ENCODE results near the gene NKX2-3.

The NKX2-3 gene

GRCh38 chr10:99532687-99533495, at the start of gene NKX2-3:
TSS of gene NKX2-3 (plus strand) at chr10:99532942. CDS start at chr10:99533132, 190 bp downstream.
- no peak for DNase-seq

GRCh38 chr10:99484626-99485581, 47.8 kb upstream of the NKX2-3 start:
- no peak for DNase-seq

- no peak for DNase-seq
Measured at GRCh38 chr10:99487125-99487807, 45.5 kb upstream of the NKX2-3 start.

- no peak for DNase-seq
Measured at GRCh38 chr10:99489271-99489670, 43.5 kb upstream of the NKX2-3 start.

DNA sequence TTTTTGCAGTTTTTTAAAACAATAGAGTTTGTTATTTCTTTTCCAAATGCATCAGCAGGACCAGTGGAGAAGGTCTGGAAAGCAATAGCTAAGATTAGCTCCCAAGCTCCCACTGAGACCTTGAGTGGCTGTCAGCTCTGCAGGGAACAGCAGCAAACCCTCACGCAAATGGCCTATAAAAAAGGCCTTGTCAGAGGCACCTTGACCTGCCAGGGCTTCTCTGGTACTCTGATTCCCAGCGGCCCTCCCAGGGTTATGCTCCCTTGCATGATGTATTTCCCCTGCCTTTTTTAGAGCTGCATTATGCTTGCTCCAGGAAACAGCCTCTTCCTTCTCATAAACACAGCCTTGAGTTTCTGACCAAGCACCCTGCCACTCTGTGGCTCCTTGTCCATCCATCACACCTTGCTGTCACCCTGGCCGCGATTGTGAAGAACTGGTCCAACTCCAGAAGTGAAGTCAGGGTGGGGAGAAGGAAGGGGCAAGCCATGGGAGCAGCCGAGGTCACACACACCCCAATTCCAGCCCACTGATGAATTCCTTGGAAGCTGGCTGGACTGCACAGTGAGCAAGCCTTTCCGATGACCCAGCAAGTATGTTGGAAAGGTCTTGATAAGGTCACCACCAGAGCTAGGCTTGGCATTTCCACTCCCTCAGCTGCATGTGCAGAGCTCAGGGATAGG, 35.3 kb upstream of the NKX2-3 start:
- DNase-seq: no peak

- no peak for DNase-seq
Measured at GRCh38 chr10:99506416-99506815, 26.3 kb upstream of the NKX2-3 start.

GRCh38 chr10:99507265-99507664, 25.5 kb upstream of the NKX2-3 start:
- no peak for DNase-seq

DNA sequence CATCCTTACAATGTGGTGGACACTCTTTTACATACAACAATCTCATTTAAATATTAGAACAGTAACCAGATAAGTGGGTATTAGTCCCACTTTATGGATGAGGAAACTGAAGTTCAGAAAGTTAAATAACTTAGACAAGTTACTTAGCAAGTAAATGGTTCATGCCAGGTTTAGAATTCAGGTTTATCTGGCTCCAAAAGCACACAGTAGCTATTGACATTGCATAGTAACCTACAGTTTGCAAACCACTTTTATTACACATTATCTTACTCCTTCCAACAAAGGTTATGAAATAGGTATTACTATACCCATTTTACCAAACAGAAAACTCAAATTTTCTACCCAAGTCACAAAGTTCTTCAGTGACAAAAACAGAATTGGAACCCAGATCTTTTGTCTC, 19.7 kb upstream of the NKX2-3 start:
- DNase-seq: no peak

DNA sequence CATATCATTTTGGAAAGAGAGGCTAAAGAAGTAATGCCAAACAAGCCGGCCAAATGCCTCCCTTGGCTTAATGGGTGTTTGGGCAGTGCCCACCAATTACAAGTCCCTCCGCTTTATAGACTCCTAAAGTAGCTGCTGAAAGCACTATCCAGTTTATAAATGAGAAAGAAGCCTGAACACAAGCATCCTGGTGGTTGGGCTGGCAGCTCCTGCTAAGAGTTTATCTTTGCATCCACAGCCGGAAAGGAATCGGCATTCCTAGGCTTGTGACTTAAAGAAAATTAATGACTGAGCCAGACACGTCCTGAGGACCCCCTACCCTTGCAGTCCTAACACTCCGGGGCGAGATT, 13.1 kb upstream of the NKX2-3 start:
- DNase-seq: no peak

GRCh38 chr10:99520040-99520846, 12.5 kb upstream of the NKX2-3 start:
- DNase-seq: no peak

DNA sequence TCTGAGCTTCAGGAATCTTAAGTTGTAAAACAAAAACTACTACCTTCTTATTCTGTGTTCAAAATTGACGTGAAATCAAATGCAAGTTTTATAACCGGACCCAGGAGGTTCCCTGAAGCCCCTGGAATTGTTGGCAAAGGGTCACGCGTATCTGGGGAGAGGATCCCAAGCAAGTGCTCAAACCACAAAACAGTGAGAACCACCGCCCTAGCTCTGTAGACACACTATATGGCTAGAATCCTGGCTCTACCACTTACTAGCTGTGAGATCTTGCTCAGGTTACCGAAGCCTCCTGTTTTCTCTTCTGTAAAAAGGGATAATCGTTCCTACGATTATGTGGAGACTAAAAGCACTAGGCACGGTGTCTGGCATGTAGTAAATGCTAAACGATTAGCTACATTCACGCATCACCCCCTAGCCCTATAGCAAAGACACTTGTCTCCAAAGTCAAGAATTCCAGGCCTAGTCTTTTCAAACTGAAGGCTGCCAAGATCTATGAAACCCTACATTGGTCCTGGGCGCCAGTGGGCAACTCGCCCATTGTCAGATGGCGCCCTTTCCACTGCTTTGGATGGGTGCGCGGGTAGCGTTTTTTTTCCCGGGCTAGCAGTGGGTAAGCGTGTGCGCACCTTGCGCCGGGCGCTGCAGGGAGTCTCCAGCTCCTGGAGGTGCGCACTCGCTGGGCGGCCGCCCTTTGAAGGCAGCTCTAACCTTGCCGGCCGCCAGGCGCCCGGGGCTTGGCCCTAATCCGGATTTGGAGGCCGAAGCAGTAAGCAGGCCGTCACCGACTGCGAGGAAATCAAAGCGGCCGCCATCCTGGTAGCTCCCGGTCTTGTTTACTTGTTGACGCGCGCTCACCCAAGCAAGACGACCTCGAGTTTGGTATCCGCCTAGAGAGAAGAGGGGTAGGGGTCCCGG, 11.6 kb upstream of the NKX2-3 start:
- DNase-seq: no peak

DNA sequence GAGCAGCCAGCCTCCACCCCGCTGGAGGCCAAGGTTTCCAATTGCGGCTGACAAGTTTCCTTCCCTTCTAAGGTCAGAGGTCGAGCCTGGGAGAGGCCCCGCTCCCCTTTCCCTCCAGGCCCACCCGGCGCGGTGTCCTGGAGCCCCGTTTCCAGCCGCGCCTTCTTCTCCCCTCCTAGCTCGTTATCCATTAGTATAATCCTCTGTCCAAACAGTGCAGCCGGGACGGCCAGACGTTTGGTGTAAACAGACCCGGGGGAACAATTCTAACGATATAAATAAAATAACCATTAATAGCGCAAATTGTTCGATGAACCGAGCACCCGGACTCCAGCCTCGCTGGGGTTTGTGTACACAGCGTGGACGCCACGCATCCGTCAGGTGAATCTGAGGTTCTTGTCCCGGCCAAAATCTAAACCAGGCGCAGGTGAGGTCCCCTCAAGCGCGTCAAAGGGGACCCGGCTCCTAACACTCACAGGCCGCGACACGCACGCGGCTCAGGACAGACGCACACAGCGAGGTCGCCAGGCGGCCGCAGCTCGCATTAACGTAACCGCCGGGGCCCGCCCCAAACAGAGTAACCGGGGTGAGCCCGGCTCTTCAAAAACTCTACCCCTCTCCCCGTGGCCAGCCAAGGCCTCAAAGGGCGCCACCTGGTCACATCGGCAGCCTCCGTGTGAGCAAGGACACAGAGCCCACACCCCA, 10.8 kb upstream of the NKX2-3 start:
- no peak for DNase-seq

DNA sequence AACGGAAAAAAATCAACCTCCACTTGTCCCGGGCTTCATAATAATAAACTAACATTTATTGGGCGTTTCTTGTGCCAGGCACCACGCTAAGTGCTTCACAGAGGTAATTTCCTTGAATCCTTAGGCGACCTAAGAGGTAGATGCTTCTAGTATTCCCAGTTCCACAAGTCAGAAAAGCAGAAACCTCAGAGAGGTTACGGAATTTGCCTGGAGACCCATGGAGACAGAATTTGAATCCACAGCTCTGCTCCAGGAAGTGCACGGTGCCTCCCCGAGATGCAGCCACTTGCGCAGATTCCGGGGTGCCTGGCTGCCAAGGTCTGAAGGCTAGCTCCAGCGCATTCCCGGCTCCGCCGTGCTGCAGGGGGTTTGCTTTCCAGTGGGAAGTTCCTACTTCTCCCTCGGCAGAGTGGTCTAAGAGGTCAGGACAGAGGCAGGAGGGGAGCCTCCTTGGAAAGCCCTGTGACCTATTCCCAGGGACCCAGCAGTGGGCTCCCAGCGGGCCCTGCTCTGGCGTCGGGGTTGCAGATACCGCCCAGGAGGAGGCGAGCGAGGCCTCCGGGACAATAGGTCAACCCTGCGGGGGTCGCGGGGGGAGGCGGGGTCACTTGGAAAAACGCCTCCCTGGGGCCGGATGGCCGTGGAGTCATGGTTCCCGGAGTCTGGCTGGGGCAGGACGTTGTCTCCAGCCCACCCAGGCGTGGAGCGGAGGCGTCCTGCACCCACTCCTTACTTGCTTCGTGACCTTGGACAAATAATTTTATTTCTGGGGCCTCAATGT, 10.1 kb upstream of the NKX2-3 start:
- no peak for DNase-seq

GRCh38 chr10:99523251-99523773, 9.4 kb upstream of the NKX2-3 start:
- no peak for DNase-seq

DNA sequence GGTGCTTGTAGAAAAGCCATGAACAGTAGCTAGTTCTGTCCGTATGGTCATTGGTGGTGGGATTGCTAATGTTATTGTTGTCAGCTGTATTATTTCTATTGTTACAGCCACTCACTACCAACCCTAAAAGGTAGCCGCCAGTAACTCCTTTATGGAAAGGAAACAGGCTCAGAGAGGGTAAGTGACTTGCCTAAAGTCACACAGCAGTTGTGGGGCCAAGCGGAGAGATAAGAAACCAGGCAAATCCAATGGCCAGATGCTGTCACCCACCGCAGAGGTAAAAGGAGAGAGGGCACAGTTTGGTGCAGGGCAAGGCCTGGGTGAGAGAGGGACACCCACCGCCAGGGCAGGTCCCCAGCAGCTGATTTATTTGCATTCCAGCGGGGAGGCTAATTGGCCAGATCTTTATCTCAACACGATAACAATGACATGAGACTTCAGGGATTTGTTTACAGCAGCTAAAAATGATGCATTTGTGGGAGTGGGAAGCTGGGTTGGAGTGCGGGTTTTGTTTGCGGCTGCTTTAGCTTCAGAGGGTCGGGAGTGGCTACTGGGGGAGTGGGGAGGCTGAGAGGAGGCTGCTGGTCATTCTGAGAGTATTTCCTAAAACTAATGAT, 8.6 kb upstream of the NKX2-3 start:
- DNase-seq: no peak

GRCh38 chr10:99524736-99525380, 7.9 kb upstream of the NKX2-3 start:
- DNase-seq: no peak

DNA sequence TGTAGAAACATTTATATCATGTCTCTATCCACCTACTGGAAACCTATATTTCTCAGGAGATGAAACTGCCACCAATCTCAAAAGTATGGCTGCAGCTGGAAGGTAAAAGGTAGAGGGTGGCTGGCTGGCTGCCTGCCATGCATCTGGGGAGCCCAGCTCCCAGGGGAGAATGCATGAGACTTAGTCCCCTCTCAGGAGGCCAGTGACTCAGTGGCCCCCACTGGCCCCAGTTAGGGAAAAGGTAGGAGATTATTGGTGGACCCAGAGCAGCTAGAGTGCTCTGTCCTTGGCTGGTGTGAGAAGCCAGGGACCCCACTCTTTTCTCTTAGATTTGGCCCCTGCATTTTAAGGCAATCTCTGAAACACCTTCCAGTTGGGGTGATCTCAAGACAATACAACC, 6.8 kb upstream of the NKX2-3 start:
- DNase-seq: no peak

Measured in NCI-H446 treated with DMSO at 0.1 percent for 48 hours (cell line).